GM23338 (cell line): ENCODE measurements around the gene PGM3.

Source experiments
- CREB1 ChIP-seq: fragments of 250-450 bp; sonication (Bioruptor Pico); IDR thresholded peaks from 2 replicates; pipeline ENCODE4 v1.5.0; 2020; ENCODE audit warnings: low read depth, mild to moderate bottlenecking, moderate library complexity
- EZH2 ChIP-seq: fragments of 200-600 bp; sonication (generic); IDR thresholded peaks from one replicate; pipeline ENCODE4 v1.8.0; 2017; ENCODE audit warnings: antibody characterized with exemption, mild to moderate bottlenecking, low read depth; ENCODE audit not compliant: unreplicated experiment
- EZH2phosphoT487 ChIP-seq: fragments of 200-600 bp; sonication (generic); IDR thresholded peaks from one replicate; pipeline ENCODE4 v1.8.1; 2018; ENCODE audit warnings: antibody characterized with exemption; ENCODE audit not compliant: unreplicated experiment
- JUNB ChIP-seq: IDR thresholded peaks from one replicate; pipeline ENCODE4 v1.6.1; 2016; ENCODE audit warnings: antibody characterized with exemption; ENCODE audit not compliant: unreplicated experiment
- NANOG ChIP-seq: IDR thresholded peaks from 2 replicates; pipeline ENCODE4 v1.6.1; 2016; ENCODE audit warnings: antibody characterized with exemption, borderline replicate concordance
- POLR2AphosphoS5 ChIP-seq: IDR thresholded peaks from 2 replicates; pipeline ENCODE4 v1.6.1; 2016; ENCODE audit warnings: antibody characterized with exemption, low read depth
- STAT1 ChIP-seq: IDR thresholded peaks from one replicate; pipeline ENCODE4 v1.6.1; 2016; ENCODE audit warnings: antibody characterized with exemption; ENCODE audit not compliant: unreplicated experiment
- ZNF114 ChIP-seq: fragments of 250-450 bp; sonication (Bioruptor Pico); IDR thresholded peaks from 2 replicates; pipeline ENCODE4 v1.5.0; 2020; ENCODE audit warnings: mild to moderate bottlenecking, moderate library complexity
- ZNF331 ChIP-seq: fragments of 250-450 bp; sonication (Bioruptor Pico); IDR thresholded peaks from 2 replicates; pipeline ENCODE4 v1.5.0; 2020; ENCODE audit warnings: low read depth, mild to moderate bottlenecking, moderate library complexity
- TF ChIP-seq, protein P1 (sequence below), 2 experiments: fragments of 200-600 bp in 1 of 2; sonication (generic) in 1 of 2; conservative IDR thresholded peaks; 2 replicates each; pipeline versions ENCODE4 v1.5.1 to v1.6.1; 2016 to 2017; ENCODE audit warnings: antibody characterized with exemption in 2 of 2, low read depth in 2 of 2, mild to moderate bottlenecking in 2 of 2, moderate library complexity in 1 of 2
- TF ChIP-seq, protein P2 (sequence below): IDR thresholded peaks from one replicate; pipeline ENCODE4 v1.6.1; 2018; ENCODE audit warnings: antibody characterized with exemption; ENCODE audit not compliant: unreplicated experiment
- TF ChIP-seq, protein P3 (sequence below): IDR thresholded peaks from 2 replicates; pipeline ENCODE4 v1.6.1; 2016; ENCODE audit warnings: antibody characterized with exemption

DNA sequence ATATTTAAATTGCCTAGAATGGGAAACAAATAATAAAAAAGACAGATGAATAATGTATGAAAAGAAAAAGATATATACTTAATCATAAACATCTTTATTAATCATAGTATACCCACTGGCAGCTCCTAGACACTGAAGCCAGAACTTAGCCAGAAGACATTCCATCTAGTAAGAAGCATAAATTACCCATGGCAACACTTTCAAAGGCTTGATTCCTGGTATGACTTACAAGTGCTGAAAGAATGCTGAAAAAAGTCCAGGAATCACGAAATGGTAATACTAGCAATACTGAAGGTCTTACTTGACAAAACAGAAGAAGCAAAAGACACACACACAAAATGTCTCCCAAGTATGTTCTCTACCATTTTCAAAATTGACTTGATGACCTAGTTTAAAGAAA lies 38.1 kb upstream of the PGM3 start:
- TF ChIP-seq, protein P1, sequence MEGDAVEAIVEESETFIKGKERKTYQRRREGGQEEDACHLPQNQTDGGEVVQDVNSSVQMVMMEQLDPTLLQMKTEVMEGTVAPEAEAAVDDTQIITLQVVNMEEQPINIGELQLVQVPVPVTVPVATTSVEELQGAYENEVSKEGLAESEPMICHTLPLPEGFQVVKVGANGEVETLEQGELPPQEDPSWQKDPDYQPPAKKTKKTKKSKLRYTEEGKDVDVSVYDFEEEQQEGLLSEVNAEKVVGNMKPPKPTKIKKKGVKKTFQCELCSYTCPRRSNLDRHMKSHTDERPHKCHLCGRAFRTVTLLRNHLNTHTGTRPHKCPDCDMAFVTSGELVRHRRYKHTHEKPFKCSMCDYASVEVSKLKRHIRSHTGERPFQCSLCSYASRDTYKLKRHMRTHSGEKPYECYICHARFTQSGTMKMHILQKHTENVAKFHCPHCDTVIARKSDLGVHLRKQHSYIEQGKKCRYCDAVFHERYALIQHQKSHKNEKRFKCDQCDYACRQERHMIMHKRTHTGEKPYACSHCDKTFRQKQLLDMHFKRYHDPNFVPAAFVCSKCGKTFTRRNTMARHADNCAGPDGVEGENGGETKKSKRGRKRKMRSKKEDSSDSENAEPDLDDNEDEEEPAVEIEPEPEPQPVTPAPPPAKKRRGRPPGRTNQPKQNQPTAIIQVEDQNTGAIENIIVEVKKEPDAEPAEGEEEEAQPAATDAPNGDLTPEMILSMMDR (conservative IDR thresholded peaks at IDR 0.05; ENCODE audit: low read depth in 2 of 2), result no peak
- no peak for TF ChIP-seq EZH2
- TF ChIP-seq POLR2AphosphoS5, result no peak
- TF ChIP-seq CREB1 (CRISPR knock-in tag), result no peak
- TF ChIP-seq, protein P2, sequence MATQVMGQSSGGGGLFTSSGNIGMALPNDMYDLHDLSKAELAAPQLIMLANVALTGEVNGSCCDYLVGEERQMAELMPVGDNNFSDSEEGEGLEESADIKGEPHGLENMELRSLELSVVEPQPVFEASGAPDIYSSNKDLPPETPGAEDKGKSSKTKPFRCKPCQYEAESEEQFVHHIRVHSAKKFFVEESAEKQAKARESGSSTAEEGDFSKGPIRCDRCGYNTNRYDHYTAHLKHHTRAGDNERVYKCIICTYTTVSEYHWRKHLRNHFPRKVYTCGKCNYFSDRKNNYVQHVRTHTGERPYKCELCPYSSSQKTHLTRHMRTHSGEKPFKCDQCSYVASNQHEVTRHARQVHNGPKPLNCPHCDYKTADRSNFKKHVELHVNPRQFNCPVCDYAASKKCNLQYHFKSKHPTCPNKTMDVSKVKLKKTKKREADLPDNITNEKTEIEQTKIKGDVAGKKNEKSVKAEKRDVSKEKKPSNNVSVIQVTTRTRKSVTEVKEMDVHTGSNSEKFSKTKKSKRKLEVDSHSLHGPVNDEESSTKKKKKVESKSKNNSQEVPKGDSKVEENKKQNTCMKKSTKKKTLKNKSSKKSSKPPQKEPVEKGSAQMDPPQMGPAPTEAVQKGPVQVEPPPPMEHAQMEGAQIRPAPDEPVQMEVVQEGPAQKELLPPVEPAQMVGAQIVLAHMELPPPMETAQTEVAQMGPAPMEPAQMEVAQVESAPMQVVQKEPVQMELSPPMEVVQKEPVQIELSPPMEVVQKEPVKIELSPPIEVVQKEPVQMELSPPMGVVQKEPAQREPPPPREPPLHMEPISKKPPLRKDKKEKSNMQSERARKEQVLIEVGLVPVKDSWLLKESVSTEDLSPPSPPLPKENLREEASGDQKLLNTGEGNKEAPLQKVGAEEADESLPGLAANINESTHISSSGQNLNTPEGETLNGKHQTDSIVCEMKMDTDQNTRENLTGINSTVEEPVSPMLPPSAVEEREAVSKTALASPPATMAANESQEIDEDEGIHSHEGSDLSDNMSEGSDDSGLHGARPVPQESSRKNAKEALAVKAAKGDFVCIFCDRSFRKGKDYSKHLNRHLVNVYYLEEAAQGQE, result no peak
- no peak for TF ChIP-seq STAT1
- TF ChIP-seq ZNF114, result no peak
- TF ChIP-seq EZH2phosphoT487, result no peak
- no peak for TF ChIP-seq JUNB
- TF ChIP-seq NANOG, result no peak
- no peak for TF ChIP-seq ZNF331 (CRISPR knock-in tag)
- TF ChIP-seq, protein P3, sequence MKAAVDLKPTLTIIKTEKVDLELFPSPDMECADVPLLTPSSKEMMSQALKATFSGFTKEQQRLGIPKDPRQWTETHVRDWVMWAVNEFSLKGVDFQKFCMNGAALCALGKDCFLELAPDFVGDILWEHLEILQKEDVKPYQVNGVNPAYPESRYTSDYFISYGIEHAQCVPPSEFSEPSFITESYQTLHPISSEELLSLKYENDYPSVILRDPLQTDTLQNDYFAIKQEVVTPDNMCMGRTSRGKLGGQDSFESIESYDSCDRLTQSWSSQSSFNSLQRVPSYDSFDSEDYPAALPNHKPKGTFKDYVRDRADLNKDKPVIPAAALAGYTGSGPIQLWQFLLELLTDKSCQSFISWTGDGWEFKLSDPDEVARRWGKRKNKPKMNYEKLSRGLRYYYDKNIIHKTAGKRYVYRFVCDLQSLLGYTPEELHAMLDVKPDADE, result no peak
